ENCODE measurements around the gene SDK2. TPM values are rescaled to one million over a fixed set of nuclear protein-coding genes. Genes with fewer than 3 reads are reported as not detected.
"Not testable (repeated sequence)": the region's sequence is repeated elsewhere in the genome, so short reads cannot be mapped to it uniquely, and the experiment has no call there.

The SDK2 gene
- polyA plus RNA-seq, 2 donors: 0.29 to 0.55 TPM

GRCh38 chr17:73481676-73482075, 162.6 kb downstream of the SDK2 start:
- Histone ChIP-seq H3K27ac (ENCODE audit: low read depth in 2 of 2, low read length in 1 of 2) (no peak overlapping the region), H3K4me3 (ENCODE audit: low read depth in 1 of 2, low read length in 2 of 2) (no peak overlapping the region), H3K36me3 (ENCODE audit: control insufficient read depth in 2 of 2, insufficient read depth in 2 of 2, low read length in 1 of 2) (no peaks in the 10 kb centered on the region), H3K9me3 (ENCODE audit: control insufficient read depth in 2 of 2, insufficient read depth in 1 of 2, low read depth in 1 of 2, low read length in 1 of 2) (peaks cover 3 to 5% of the 10 kb centered on the region in 2 donors), H3K4me1 (ENCODE audit: control insufficient read depth in 2 of 2, insufficient read depth in 2 of 2, low read length in 1 of 2) (no peaks in the 10 kb centered on the region), H3K27me3 (ENCODE audit: control insufficient read depth in 1 of 2, insufficient read depth in 2 of 2, low read length in 2 of 2) (no peaks in the 10 kb centered on the region)
- WGBS, 2 donors: 80% methylated on average over 12 of the region's 12 CpGs

DNA sequence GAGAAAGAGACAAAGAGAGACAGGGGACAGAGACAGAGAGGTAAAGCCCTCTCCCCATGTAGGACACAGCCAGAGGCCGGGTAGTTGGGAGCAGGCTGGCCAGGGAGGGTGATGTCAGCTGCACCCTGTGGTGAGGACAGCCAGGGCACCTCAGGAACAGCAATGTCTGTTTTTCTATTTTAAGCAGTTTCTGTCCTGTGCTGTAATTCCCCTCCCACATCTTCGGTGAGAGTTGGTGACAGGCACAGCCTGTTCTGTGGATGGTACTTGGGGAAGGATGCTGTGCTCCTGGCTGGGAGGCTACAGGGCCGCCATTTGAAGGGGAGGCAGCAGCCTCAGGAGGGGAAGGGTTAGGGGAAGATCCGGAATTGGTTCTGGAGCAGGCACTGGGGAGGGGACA, 163.5 kb downstream of the SDK2 start:
- H3K27ac ChIP-seq (ENCODE audit: low read depth in 2 of 2, low read length in 1 of 2): no peak overlapping the region
- H3K4me3 ChIP-seq (ENCODE audit: low read depth in 1 of 2, low read length in 2 of 2): no peak overlapping the region
- H3K4me1 ChIP-seq (ENCODE audit: control insufficient read depth in 2 of 2, insufficient read depth in 2 of 2, low read length in 1 of 2): no peaks in the 10 kb centered on the region
- no peaks in the 10 kb centered on the region for H3K36me3 ChIP-seq (ENCODE audit: control insufficient read depth in 2 of 2, insufficient read depth in 2 of 2, low read length in 1 of 2)
- H3K27me3 ChIP-seq (ENCODE audit: control insufficient read depth in 1 of 2, insufficient read depth in 2 of 2, low read length in 2 of 2): no peaks in the 10 kb centered on the region
- peaks cover 3 to 5% of the 10 kb centered on the region in 2 donors for H3K9me3 ChIP-seq (ENCODE audit: control insufficient read depth in 2 of 2, insufficient read depth in 1 of 2, low read depth in 1 of 2, low read length in 1 of 2)
- 61% methylated on average over 4 of the region's 4 CpGs for WGBS, 2 donors

DNA sequence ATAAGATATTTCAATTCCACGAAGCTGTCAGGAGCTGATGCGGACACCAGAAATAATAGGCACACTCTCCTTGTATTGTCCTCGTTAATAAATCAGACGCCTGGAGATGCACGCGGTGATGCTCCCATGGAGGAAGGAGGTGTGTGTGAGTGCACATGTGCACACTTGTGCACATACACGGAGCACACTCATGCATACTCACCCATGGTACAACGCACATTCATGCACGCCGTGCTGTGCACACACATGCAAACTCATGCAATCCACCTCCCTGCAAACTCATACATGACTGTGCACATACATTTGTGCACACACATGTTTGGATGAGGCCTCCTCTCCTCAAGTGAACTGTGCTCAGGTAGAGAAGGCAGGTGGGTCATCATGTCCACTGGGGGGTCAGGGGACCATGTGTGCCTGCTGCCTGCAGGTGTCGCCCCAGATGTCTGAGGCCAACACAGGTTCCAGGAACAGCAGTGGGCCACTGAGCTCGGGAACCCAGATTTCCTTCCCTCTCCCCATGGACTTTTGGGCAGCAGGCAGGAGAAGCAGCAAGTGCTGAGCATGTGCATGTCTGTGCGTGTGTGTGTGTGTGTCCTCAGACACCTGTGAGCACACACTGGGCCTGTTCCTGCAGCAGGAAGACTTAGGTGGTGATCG, 165.3 kb downstream of the SDK2 start:
- Histone ChIP-seq H3K4me3 (ENCODE audit: low read depth in 1 of 2, low read length in 2 of 2) (no peak overlapping the region), H3K4me1 (ENCODE audit: control insufficient read depth in 2 of 2, insufficient read depth in 2 of 2, low read length in 1 of 2) (no peaks in the 10 kb centered on the region), H3K27ac (ENCODE audit: low read depth in 2 of 2, low read length in 1 of 2) (no peak overlapping the region), H3K27me3 (ENCODE audit: control insufficient read depth in 1 of 2, insufficient read depth in 2 of 2, low read length in 2 of 2) (no peaks in the 10 kb centered on the region), H3K9me3 (ENCODE audit: control insufficient read depth in 2 of 2, insufficient read depth in 1 of 2, low read depth in 1 of 2, low read length in 1 of 2) (no peaks in the 10 kb centered on the region), H3K36me3 (ENCODE audit: control insufficient read depth in 2 of 2, insufficient read depth in 2 of 2, low read length in 1 of 2) (no peaks in the 10 kb centered on the region)
- WGBS, 2 donors: 83 to 84% methylated on average over 14 of the region's 14 CpGs

GRCh38 chr17:73478334-73478733, 165.9 kb downstream of the SDK2 start:
- Histone ChIP-seq H3K4me1 (ENCODE audit: control insufficient read depth in 2 of 2, insufficient read depth in 2 of 2, low read length in 1 of 2) (no peaks in the 10 kb centered on the region), H3K36me3 (ENCODE audit: control insufficient read depth in 2 of 2, insufficient read depth in 2 of 2, low read length in 1 of 2) (no peaks in the 10 kb centered on the region), H3K27ac (ENCODE audit: low read depth in 2 of 2, low read length in 1 of 2) (no peak overlapping the region), H3K4me3 (ENCODE audit: low read depth in 1 of 2, low read length in 2 of 2) (no peak overlapping the region), H3K9me3 (ENCODE audit: control insufficient read depth in 2 of 2, insufficient read depth in 1 of 2, low read depth in 1 of 2, low read length in 1 of 2) (no peaks in the 10 kb centered on the region), H3K27me3 (ENCODE audit: control insufficient read depth in 1 of 2, insufficient read depth in 2 of 2, low read length in 2 of 2) (no peaks in the 10 kb centered on the region)
- 78 to 84% methylated on average over 11 of the region's 11 CpGs for WGBS, 2 donors

DNA sequence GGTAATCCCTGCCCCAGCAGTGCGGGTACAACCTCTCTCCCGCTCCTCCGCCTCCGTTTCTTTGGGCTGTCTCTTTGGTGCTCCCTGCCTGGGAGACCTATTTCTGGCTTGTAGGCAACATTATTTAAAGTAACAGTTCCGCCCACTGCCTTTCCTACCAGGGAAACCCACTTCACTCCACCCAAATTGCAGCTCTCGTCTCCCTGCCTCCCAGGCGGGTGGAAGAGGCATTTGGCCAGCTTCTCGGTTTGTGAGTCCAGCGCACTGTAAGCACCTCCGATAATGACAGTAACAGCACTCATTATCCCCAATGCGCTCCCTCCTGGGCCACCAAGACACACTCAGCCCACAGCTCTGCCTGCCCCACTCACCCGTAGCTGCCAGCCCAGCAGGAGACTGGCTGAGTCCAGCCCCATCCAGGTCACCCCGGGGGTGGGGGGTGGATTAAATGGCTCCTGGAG, 167.3 kb downstream of the SDK2 start:
- Histone ChIP-seq H3K4me3 (ENCODE audit: low read depth in 1 of 2, low read length in 2 of 2) (no peak overlapping the region), H3K27me3 (ENCODE audit: control insufficient read depth in 1 of 2, insufficient read depth in 2 of 2, low read length in 2 of 2) (no peaks in the 10 kb centered on the region), H3K9me3 (ENCODE audit: control insufficient read depth in 2 of 2, insufficient read depth in 1 of 2, low read depth in 1 of 2, low read length in 1 of 2) (no peaks in the 10 kb centered on the region), H3K36me3 (ENCODE audit: control insufficient read depth in 2 of 2, insufficient read depth in 2 of 2, low read length in 1 of 2) (no peaks in the 10 kb centered on the region), H3K4me1 (ENCODE audit: control insufficient read depth in 2 of 2, insufficient read depth in 2 of 2, low read length in 1 of 2) (no peaks in the 10 kb centered on the region), H3K27ac (ENCODE audit: low read depth in 2 of 2, low read length in 1 of 2) (no peak overlapping the region)
- WGBS, 2 donors: 44 to 51% methylated on average over 13 of the region's 13 CpGs

DNA sequence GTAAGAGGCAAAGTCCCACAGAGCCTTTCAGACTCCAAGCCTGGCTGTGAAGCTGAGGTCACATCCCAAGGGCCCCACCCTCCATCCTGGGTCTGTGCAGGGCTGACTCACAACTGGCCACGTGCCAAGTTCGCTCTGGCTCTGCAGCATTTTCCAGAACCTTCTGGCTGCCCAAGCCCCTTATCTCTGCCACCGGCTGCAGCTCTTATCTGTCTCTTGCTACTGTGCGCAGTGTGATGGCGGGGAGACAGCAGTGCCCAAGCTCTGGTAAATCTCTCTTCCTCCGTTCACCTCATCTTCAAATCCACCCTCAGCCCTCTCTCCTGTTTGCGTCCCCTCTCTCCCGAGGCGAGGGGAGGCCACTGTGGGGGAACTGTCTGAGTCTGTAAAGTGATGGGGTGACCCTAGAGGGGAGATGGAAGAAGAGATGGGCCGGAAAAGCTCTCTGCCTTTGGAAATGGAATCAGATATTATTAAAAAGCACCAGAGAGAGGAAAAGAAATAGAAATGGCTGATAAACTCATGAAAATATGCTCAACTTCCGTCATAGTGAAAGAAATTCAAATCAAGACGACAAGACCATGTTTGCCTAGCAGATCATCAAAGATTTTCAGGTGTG, 169.8 kb downstream of the SDK2 start:
- no peaks in the 10 kb centered on the region for H3K9me3 ChIP-seq (ENCODE audit: control insufficient read depth in 2 of 2, insufficient read depth in 1 of 2, low read depth in 1 of 2, low read length in 1 of 2)
- H3K4me3 ChIP-seq (ENCODE audit: low read depth in 1 of 2, low read length in 2 of 2): no peak overlapping the region
- no peaks in the 10 kb centered on the region for H3K36me3 ChIP-seq (ENCODE audit: control insufficient read depth in 2 of 2, insufficient read depth in 2 of 2, low read length in 1 of 2)
- H3K4me1 ChIP-seq (ENCODE audit: control insufficient read depth in 2 of 2, insufficient read depth in 2 of 2, low read length in 1 of 2): no peaks in the 10 kb centered on the region
- no peaks in the 10 kb centered on the region for H3K27me3 ChIP-seq (ENCODE audit: control insufficient read depth in 1 of 2, insufficient read depth in 2 of 2, low read length in 2 of 2)
- H3K27ac ChIP-seq (ENCODE audit: low read depth in 2 of 2, low read length in 1 of 2): no peak overlapping the region
- WGBS, 2 donors: 46 to 55% methylated on average over 12 of the region's 12 CpGs

GRCh38 chr17:73472715-73473114, 171.5 kb downstream of the SDK2 start:
- H3K27ac ChIP-seq (ENCODE audit: low read depth in 2 of 2, low read length in 1 of 2); H3K36me3 ChIP-seq (ENCODE audit: control insufficient read depth in 2 of 2, insufficient read depth in 2 of 2, low read length in 1 of 2); H3K4me3 ChIP-seq (ENCODE audit: low read depth in 1 of 2, low read length in 2 of 2); H3K9me3 ChIP-seq (ENCODE audit: control insufficient read depth in 2 of 2, insufficient read depth in 1 of 2, low read depth in 1 of 2, low read length in 1 of 2); H3K27me3 ChIP-seq (ENCODE audit: control insufficient read depth in 1 of 2, insufficient read depth in 2 of 2, low read length in 2 of 2); H3K4me1 ChIP-seq (ENCODE audit: control insufficient read depth in 2 of 2, insufficient read depth in 2 of 2, low read length in 1 of 2): not testable (repeated sequence)
- 81 to 84% methylated on average over 8 of the region's 8 CpGs for WGBS, 2 donors

- Histone ChIP-seq H3K36me3 (ENCODE audit: control insufficient read depth in 2 of 2, insufficient read depth in 2 of 2, low read length in 1 of 2) (no peaks in the 10 kb centered on the region), H3K4me1 (ENCODE audit: control insufficient read depth in 2 of 2, insufficient read depth in 2 of 2, low read length in 1 of 2) (peaks cover 0 to 2% of the 10 kb centered on the region in 2 donors), H3K9me3 (ENCODE audit: control insufficient read depth in 2 of 2, insufficient read depth in 1 of 2, low read depth in 1 of 2, low read length in 1 of 2) (no peaks in the 10 kb centered on the region), H3K27me3 (ENCODE audit: control insufficient read depth in 1 of 2, insufficient read depth in 2 of 2, low read length in 2 of 2) (no peaks in the 10 kb centered on the region), H3K27ac (ENCODE audit: low read depth in 2 of 2, low read length in 1 of 2) (no peak overlapping the region), H3K4me3 (ENCODE audit: low read depth in 1 of 2, low read length in 2 of 2) (no peak overlapping the region)
- WGBS, 2 donors: 91 to 93% methylated on average over 12 of the region's 12 CpGs
These were observed 172.3 kb downstream of the SDK2 start for GRCh38 chr17:73471924-73472323.

GRCh38 chr17:73470316-73470826, 173.9 kb downstream of the SDK2 start:
- peaks cover 0 to 2% of the 10 kb centered on the region in 2 donors for H3K4me1 ChIP-seq (ENCODE audit: control insufficient read depth in 2 of 2, insufficient read depth in 2 of 2, low read length in 1 of 2)
- H3K4me3 ChIP-seq (ENCODE audit: low read depth in 1 of 2, low read length in 2 of 2): no peak overlapping the region
- H3K9me3 ChIP-seq (ENCODE audit: control insufficient read depth in 2 of 2, insufficient read depth in 1 of 2, low read depth in 1 of 2, low read length in 1 of 2): no peaks in the 10 kb centered on the region
- WGBS, 2 donors: 87 to 88% methylated on average over 7 of the region's 7 CpGs
- H3K36me3 ChIP-seq (ENCODE audit: control insufficient read depth in 2 of 2, insufficient read depth in 2 of 2, low read length in 1 of 2): no peaks in the 10 kb centered on the region
- no peaks in the 10 kb centered on the region for H3K27me3 ChIP-seq (ENCODE audit: control insufficient read depth in 1 of 2, insufficient read depth in 2 of 2, low read length in 2 of 2)
- H3K27ac ChIP-seq (ENCODE audit: low read depth in 2 of 2, low read length in 1 of 2): no peak overlapping the region

DNA sequence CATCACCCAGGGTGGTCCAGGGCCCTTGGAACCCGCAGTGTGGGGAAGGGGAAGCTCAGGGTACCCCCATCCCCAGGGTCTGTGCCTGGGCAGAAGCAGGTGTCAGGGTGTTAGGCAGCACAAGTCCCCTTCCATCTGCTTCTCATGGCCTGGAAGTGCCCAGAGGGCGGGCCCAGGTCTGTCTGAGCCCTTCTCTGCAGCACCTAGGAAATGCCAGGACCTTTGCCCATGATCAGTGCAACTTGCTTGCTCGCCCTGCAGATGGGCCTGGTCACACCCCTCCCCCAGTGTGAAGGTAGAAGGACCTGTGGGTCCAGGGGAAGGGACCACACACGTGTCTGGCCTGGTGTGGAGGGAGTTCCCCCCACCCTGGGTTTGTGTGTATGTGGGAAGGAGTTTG, 174.9 kb downstream of the SDK2 start:
- no peaks in the 10 kb centered on the region for H3K27me3 ChIP-seq (ENCODE audit: control insufficient read depth in 1 of 2, insufficient read depth in 2 of 2, low read length in 2 of 2)
- H3K36me3 ChIP-seq (ENCODE audit: control insufficient read depth in 2 of 2, insufficient read depth in 2 of 2, low read length in 1 of 2): no peaks in the 10 kb centered on the region
- no peak overlapping the region for H3K4me3 ChIP-seq (ENCODE audit: low read depth in 1 of 2, low read length in 2 of 2)
- H3K9me3 ChIP-seq (ENCODE audit: control insufficient read depth in 2 of 2, insufficient read depth in 1 of 2, low read depth in 1 of 2, low read length in 1 of 2): no peaks in the 10 kb centered on the region
- 75 to 83% methylated on average over 4 of the region's 4 CpGs for WGBS, 2 donors
- H3K27ac ChIP-seq (ENCODE audit: low read depth in 2 of 2, low read length in 1 of 2): no peak overlapping the region
- peaks cover 0 to 2% of the 10 kb centered on the region in 2 donors for H3K4me1 ChIP-seq (ENCODE audit: control insufficient read depth in 2 of 2, insufficient read depth in 2 of 2, low read length in 1 of 2)
